ENCODE data around the gene YWHAQ. TPM values are rescaled to one million over a fixed set of nuclear protein-coding genes. Genes with fewer than 3 reads are reported as not detected.
A peak's percentile ranks its signal among the peaks of the same experiment; 100 is the strongest.

The YWHAQ gene
- polyA plus RNA-seq, 1 of the 3 experiments (the other 2 are of a cell fraction): 240 TPM

DNA sequence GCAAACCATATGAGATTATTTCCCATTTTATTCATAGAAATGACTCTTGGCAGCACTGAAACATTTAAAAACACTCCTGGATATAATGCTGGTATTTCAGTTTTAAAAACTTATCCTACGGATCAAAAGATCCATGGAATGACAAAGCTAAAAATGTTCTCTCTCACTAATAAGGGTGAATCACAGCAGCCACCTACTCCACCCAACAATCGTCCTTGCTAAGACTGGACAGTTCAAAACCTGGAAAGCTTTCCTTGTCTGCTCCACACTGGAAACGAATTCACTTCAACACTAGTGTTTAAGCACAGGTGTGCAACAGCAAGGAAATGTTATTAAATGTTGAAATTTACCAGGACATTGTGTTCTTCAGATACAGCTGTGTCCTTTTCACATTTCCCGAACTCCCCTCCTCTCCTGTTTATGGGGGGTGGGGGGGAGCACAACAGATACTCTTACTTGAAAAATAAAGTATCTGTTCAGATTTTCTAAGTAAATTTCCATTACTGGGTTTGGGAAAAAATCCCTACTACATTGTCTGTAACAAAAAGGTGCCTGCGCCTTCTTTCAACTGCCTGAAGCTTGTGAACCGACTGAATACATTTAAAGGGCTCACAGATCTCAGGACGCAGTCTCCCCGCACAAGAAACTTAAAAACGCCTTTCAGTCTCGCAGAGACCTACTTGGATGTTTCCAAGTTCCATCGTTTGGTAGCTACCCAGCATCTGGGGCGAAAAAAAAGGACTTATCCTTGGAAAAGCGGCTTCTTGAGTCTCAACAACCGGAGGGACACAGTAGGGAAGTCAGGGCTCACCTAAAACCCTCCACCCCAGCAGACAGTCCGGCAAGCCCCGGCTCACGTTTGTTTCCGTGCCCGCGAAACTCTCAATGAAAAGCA is 1.3 kb downstream of the YWHAQ start:
- Histone ChIP-seq H3K4me2 (peak overlapping the region; percentile 92), H3F3A (replicated peaks; ENCODE audit: insufficient read depth) (peaks cover 12% of the 10 kb centered on the region), H3K27ac (ENCODE audit: low read depth in 2 of 2, low read length in 1 of 2) (peak overlapping the region; percentile 74 to 95), H3K4me1 (ENCODE audit: control insufficient read depth in 1 of 2, insufficient read depth in 2 of 2, low read depth in 1 of 2, low read length in 1 of 2) (peaks cover 15 to 29% of the 10 kb centered on the region in 2 experiments; a peak in 3 of 4 replicates), H3K27me3 (ENCODE audit: insufficient read depth) (no peaks in the 10 kb centered on the region), H4K20me1 (ENCODE audit: insufficient read depth) (peaks cover 58% of the 10 kb centered on the region), H3K36me3 (replicated peaks in 1 of 2; ENCODE audit: control insufficient read depth in 1 of 2, insufficient read depth in 2 of 2, low read length in 1 of 2) (peaks cover 36 to 45% of the 10 kb centered on the region in 2 experiments), H3K79me2 (ENCODE audit: insufficient read depth) (peaks cover 59% of the 10 kb centered on the region), H3K4me3 (ENCODE audit: low read depth in 2 of 2, low read length in 1 of 2) (peak overlapping the region; percentile 84), H2AFZ (ENCODE audit: low read depth) (no peak overlapping the region), H3K9me3 (no peaks in the 10 kb centered on the region), H3K9ac (peak overlapping the region; percentile 91), H3K9me2 (no peaks in the 10 kb centered on the region)
- WGBS (ENCODE audit: low lambda C conversion rate): 2% methylated on average over 20 of the region's 20 CpGs
- DNase-seq: no peak
- POLR2A ChIA-PET: interaction anchor here (0.6 to 3.3 kb wide), 24 partner anchors 7 to 431 kb away, joined by 3 to 73 read pairs (median 6); partner anchors contain the start of genes ADAM17, CPSF3, ITGB1BP1 and TAF1B
- CTCF ChIA-PET: interaction anchor here (0.7 to 2.0 kb wide), 11 partner anchors 9 to 332 kb away, joined by 3 to 7 read pairs (median 3); partner anchors contain the start of gene ADAM17
- TF ChIP-seq RFX5 (IDR thresholded peaks at IDR 0.05; ENCODE audit: low read length): 0 out of 2 replicates have a peak, but pooled peaks have one; percentile 25
- TF ChIP-seq GATA2 (CRISPR knock-in tag; IDR thresholded peaks at IDR 0.05): no peak

DNA sequence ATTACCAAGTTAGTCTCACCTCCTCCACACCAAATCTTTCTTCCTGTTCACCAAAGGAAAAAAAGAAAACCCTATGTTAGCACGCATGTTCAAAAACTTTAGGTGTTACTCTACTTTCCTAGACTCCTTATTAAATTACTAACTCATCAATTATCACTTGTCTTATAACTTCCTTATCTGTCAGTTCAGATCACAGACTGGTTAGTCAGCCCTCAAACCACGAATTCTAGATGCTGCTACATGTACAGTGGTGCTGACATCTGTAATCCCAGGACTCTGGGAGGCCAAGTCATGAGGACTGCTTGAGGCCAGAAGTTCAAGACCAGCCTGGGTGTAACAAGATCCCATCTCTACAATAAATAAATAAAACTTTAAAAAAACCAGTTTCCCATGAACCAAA is 3.5 kb downstream of the YWHAQ start:
- WGBS (ENCODE audit: low lambda C conversion rate): 60% methylated on average over 2 of the region's 2 CpGs
- no peaks in the 10 kb centered on the region for H3K9me3 ChIP-seq
- H3K4me1 ChIP-seq (ENCODE audit: control insufficient read depth in 1 of 2, insufficient read depth in 2 of 2, low read depth in 1 of 2, low read length in 1 of 2): peaks cover 15 to 29% of the 10 kb centered on the region in 2 experiments; a peak in 3 of 4 replicates
- peak overlapping the region in 1 of 2 experiments; percentile 84; a peak in 2 of 4 replicates for H3K4me3 ChIP-seq (ENCODE audit: low read depth in 2 of 2, low read length in 1 of 2)
- H4K20me1 ChIP-seq (ENCODE audit: insufficient read depth): peaks cover 79% of the 10 kb centered on the region
- H3K9ac ChIP-seq: no peak overlapping the region
- ChIA-PET CTCF (interaction anchor here (1.0 to 1.3 kb wide), 3 partner anchors 8 to 143 kb away, joined by 3 read pairs; no protein-coding TSS in a partner anchor), POLR2A (no interaction called here)
- no peak for TF ChIP-seq MAX (IDR thresholded peaks at IDR 0.05; ENCODE audit: low read depth)
- TF ChIP-seq TAF1 (IDR thresholded peaks at IDR 0.05; ENCODE audit: borderline replicate concordance, low read depth, low read length): no peak
- TF ChIP-seq IRF3 (IDR thresholded peaks at IDR 0.05; ENCODE audit: low read depth, low read length): no peak
- no peak for TF ChIP-seq GATA2 (CRISPR knock-in tag; IDR thresholded peaks at IDR 0.05)
- TF ChIP-seq, protein P1, sequence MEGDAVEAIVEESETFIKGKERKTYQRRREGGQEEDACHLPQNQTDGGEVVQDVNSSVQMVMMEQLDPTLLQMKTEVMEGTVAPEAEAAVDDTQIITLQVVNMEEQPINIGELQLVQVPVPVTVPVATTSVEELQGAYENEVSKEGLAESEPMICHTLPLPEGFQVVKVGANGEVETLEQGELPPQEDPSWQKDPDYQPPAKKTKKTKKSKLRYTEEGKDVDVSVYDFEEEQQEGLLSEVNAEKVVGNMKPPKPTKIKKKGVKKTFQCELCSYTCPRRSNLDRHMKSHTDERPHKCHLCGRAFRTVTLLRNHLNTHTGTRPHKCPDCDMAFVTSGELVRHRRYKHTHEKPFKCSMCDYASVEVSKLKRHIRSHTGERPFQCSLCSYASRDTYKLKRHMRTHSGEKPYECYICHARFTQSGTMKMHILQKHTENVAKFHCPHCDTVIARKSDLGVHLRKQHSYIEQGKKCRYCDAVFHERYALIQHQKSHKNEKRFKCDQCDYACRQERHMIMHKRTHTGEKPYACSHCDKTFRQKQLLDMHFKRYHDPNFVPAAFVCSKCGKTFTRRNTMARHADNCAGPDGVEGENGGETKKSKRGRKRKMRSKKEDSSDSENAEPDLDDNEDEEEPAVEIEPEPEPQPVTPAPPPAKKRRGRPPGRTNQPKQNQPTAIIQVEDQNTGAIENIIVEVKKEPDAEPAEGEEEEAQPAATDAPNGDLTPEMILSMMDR (IDR thresholded peaks at IDR 0.05): no peak
- 0 out of 2 replicates have a peak, but pooled peaks have one; percentile 13 for TF ChIP-seq TCF12 (IDR thresholded peaks at IDR 0.05)
- TF ChIP-seq, protein P2, sequence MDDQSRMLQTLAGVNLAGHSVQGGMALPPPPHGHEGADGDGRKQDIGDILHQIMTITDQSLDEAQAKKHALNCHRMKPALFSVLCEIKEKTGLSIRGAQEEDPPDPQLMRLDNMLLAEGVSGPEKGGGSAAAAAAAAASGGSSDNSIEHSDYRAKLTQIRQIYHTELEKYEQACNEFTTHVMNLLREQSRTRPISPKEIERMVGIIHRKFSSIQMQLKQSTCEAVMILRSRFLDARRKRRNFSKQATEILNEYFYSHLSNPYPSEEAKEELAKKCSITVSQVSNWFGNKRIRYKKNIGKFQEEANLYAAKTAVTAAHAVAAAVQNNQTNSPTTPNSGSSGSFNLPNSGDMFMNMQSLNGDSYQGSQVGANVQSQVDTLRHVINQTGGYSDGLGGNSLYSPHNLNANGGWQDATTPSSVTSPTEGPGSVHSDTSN (IDR thresholded peaks at IDR 0.05): peak; percentile 61
- no peak overlapping the region for H2AFZ ChIP-seq (ENCODE audit: low read depth)
- H3F3A ChIP-seq (replicated peaks; ENCODE audit: insufficient read depth): peaks cover 19% of the 10 kb centered on the region
- peaks cover 81% of the 10 kb centered on the region for H3K79me2 ChIP-seq (ENCODE audit: insufficient read depth)
- no peaks in the 10 kb centered on the region for H3K9me2 ChIP-seq
- peaks cover 40 to 59% of the 10 kb centered on the region in 2 experiments for H3K36me3 ChIP-seq (replicated peaks in 1 of 2; ENCODE audit: control insufficient read depth in 1 of 2, insufficient read depth in 2 of 2, low read length in 1 of 2)
- DNase-seq: no peak
- peak overlapping the region; percentile 92 for H3K4me2 ChIP-seq
- peak overlapping the region in 1 of 2 experiments; percentile 1; a peak in 1 of 4 replicates for H3K27ac ChIP-seq (ENCODE audit: low read depth in 2 of 2, low read length in 1 of 2)
- no peaks in the 10 kb centered on the region for H3K27me3 ChIP-seq (ENCODE audit: insufficient read depth)

Measured in SK-N-SH (cell line).